Cardiac atrium fibroblast (primary cell): ENCODE measurements around the gene SLC4A4. TPM values are rescaled to one million over a fixed set of nuclear protein-coding genes. Genes with fewer than 3 reads are reported as not detected.

Experiments used
- total RNA-seq: library from RNA; depleted of rRNA; stranded (reverse); fragments of >200 nt; gene quantifications from 2 replicates; pipeline ENCODE4 v1.2.3, GENCODE V29; 2015

Gene SLC4A4
- 6.0 and 8.1 TPM in 2 replicates for total RNA-seq

GRCh38 chr4:71338846-71339593 is at the start of gene SLC4A4:
TSS of gene SLC4A4 (plus strand) at chr4:71339020.

